WTC11 (cell line): ENCODE measurements around the gene PROCA1. TPM values are rescaled to one million over a fixed set of nuclear protein-coding genes. Genes with fewer than 3 reads are reported as not detected.

ENCODE experiments used
- ATAC-seq: fragments of 200-7000 bp; cut with Tn5 transposase; 2 replicates; pipeline ENCODE4 v1.10.0; 2021; ENCODE audit warnings: mild to moderate bottlenecking, moderate library complexity
- CTCF ChIA-PET: fragments of 300-600 bp; sonication (Branson Sonifier 250); formaldehyde crosslinking; loops from one replicate; lab custom pipeline; 2021; ENCODE audit warnings: antibody characterized with exemption; lab: Charles Lee
- POLR2A ChIA-PET: fragments of 350-600 bp; sonication (Branson Sonifier 250); formaldehyde crosslinking; loops from one replicate; lab custom pipeline; 2021; ENCODE audit warnings: antibody characterized with exemption; lab: Charles Lee
- DNase-seq: peaks from one replicate; pipeline ENCODE4 v3.0.0; 2021; ENCODE audit warnings: low spot score
- H3K27ac Mint-ChIP-seq: 2 replicates; pipeline ENCODE4 v1.8.0; 2021; ENCODE audit warnings: mixed read lengths
- H3K27me3 Mint-ChIP-seq: 2 replicates; pipeline ENCODE4 v1.8.0; 2021; ENCODE audit warnings: low read depth, mild to moderate bottlenecking, moderate library complexity, mixed read lengths
- H3K36me3 Mint-ChIP-seq: 2 replicates; pipeline ENCODE4 v1.8.0; 2021; ENCODE audit warnings: mixed read lengths
- H3K4me1 Mint-ChIP-seq: 2 replicates; pipeline ENCODE4 v1.8.0; 2022; ENCODE audit warnings: mixed read lengths
- H3K4me3 Mint-ChIP-seq: 2 replicates; pipeline ENCODE4 v1.8.0; 2021; ENCODE audit warnings: mild to moderate bottlenecking, moderate library complexity, mixed read lengths
- H3K9me3 Mint-ChIP-seq: 2 replicates; pipeline ENCODE4 v1.8.0; 2021; ENCODE audit warnings: mixed read lengths
- CREM ChIP-seq: sonication (generic); formaldehyde crosslinking; IDR thresholded peaks from 2 replicates; pipeline ENCODE4 v1.8.1; 2022; ENCODE audit warnings: mild to moderate bottlenecking, missing genetic modification reagents, moderate library complexity
- ELF4 ChIP-seq: sonication (generic); formaldehyde crosslinking; IDR thresholded peaks from 2 replicates; pipeline ENCODE4 v1.8.1; 2022; ENCODE audit warnings: low read depth, mild to moderate bottlenecking, moderate library complexity, missing genetic modification reagents
- FOXK1 ChIP-seq: sonication (generic); formaldehyde crosslinking; IDR thresholded peaks from 2 replicates; pipeline ENCODE4 v1.8.0; 2022; ENCODE audit warnings: mild to moderate bottlenecking, moderate library complexity, missing genetic modification reagents
- HMGA2 ChIP-seq: fragments of 250-450 bp; sonication (Bioruptor Pico); IDR thresholded peaks from 2 replicates; pipeline ENCODE4 v1.4.0; 2021; ENCODE audit warnings: mild to moderate bottlenecking, moderate library complexity
- JAZF1 ChIP-seq: fragments of 250-450 bp; sonication (Bioruptor Pico); IDR thresholded peaks from 2 replicates; pipeline ENCODE4 v1.9.0; 2021; ENCODE audit warnings: moderate library complexity, mild to moderate bottlenecking, inconsistent platforms
- NFE2L1 ChIP-seq: sonication (generic); formaldehyde crosslinking; IDR thresholded peaks from 2 replicates; pipeline ENCODE4 v1.8.1; 2023; ENCODE audit warnings: missing genetic modification reagents
- NR3C1 ChIP-seq: sonication (generic); formaldehyde crosslinking; conservative IDR thresholded peaks from 2 replicates; pipeline ENCODE4 v1.8.1; 2023; ENCODE audit warnings: low read depth, mild to moderate bottlenecking, missing genetic modification reagents
- RELA ChIP-seq: sonication (generic); formaldehyde crosslinking; IDR thresholded peaks from 2 replicates; pipeline ENCODE4 v1.8.1; 2022; ENCODE audit warnings: missing genetic modification reagents, mild to moderate bottlenecking, borderline replicate concordance
- RORB ChIP-seq: fragments of 250-450 bp; sonication (Bioruptor Pico); IDR thresholded peaks from 2 replicates; pipeline ENCODE4 v1.9.0; 2021; ENCODE audit warnings: mild to moderate bottlenecking
- TCF7 ChIP-seq: sonication (generic); formaldehyde crosslinking; IDR thresholded peaks from 2 replicates; pipeline ENCODE4 v1.8.0; 2022; ENCODE audit warnings: mild to moderate bottlenecking, low read depth, missing genetic modification reagents, moderate library complexity
- TEAD1 ChIP-seq: sonication (generic); formaldehyde crosslinking; IDR thresholded peaks from 2 replicates; pipeline ENCODE4 v1.8.0; 2022; ENCODE audit warnings: mild to moderate bottlenecking, missing genetic modification reagents
- TEAD4 ChIP-seq: sonication (generic); formaldehyde crosslinking; IDR thresholded peaks from 2 replicates; pipeline ENCODE4 v1.8.0; 2022; ENCODE audit warnings: mild to moderate bottlenecking, missing genetic modification reagents
- ZBTB21 ChIP-seq: sonication (generic); formaldehyde crosslinking; IDR thresholded peaks from 2 replicates; pipeline ENCODE4 v1.8.1; 2023; ENCODE audit warnings: mild to moderate bottlenecking, missing genetic modification reagents, borderline replicate concordance
- ZMAT4 ChIP-seq: fragments of 250-450 bp; sonication (Bioruptor Pico); IDR thresholded peaks from 2 replicates; pipeline ENCODE4 v1.9.0; 2021; ENCODE audit warnings: mild to moderate bottlenecking
- ZNF232 ChIP-seq: sonication (generic); formaldehyde crosslinking; IDR thresholded peaks from 2 replicates; pipeline ENCODE4 v1.8.0; 2022; ENCODE audit warnings: mild to moderate bottlenecking, missing genetic modification reagents
- ZNF396 ChIP-seq: fragments of 250-450 bp; sonication (Bioruptor Pico); IDR thresholded peaks from 2 replicates; pipeline ENCODE4 v1.8.0; 2021; ENCODE audit warnings: mild to moderate bottlenecking, moderate library complexity, borderline replicate concordance
- ZNF423 ChIP-seq: fragments of 250-450 bp; sonication (Bioruptor Pico); IDR thresholded peaks from 2 replicates; pipeline ENCODE4 v2.1.2; 2022; ENCODE audit warnings: mild to moderate bottlenecking, moderate library complexity
- ZNF532 ChIP-seq: fragments of 250-450 bp; sonication (Bioruptor Pico); IDR thresholded peaks from 2 replicates; pipeline ENCODE4 v1.9.0; 2021; ENCODE audit warnings: mild to moderate bottlenecking, borderline replicate concordance
- ZNF671 ChIP-seq: fragments of 250-450 bp; sonication (Bioruptor Pico); IDR thresholded peaks from 2 replicates; pipeline ENCODE4 v1.8.0; 2021; ENCODE audit warnings: mild to moderate bottlenecking
- total RNA-seq: library from RNA; stranded (reverse); gene quantifications from 3 replicates; pipeline ENCODE4 v1.2.3, GENCODE V29; 2021
- TF ChIP-seq, protein P1 (sequence below): sonication (generic); formaldehyde crosslinking; IDR thresholded peaks from 2 replicates; pipeline ENCODE4 v1.8.1; 2022; ENCODE audit warnings: missing genetic modification reagents, borderline replicate concordance
- TF ChIP-seq, protein P2 (sequence below): sonication (generic); formaldehyde crosslinking; IDR thresholded peaks from 2 replicates; pipeline ENCODE4 v1.8.0; 2022; ENCODE audit warnings: mild to moderate bottlenecking, missing genetic modification reagents
- TF ChIP-seq, protein P3 (sequence below): sonication (generic); formaldehyde crosslinking; IDR thresholded peaks from 2 replicates; pipeline ENCODE4 v1.8.0; 2022; ENCODE audit warnings: missing genetic modification reagents
- TF ChIP-seq, protein P4 (sequence below): sonication (generic); formaldehyde crosslinking; conservative IDR thresholded peaks from 2 replicates; pipeline ENCODE4 v1.8.1; 2023; ENCODE audit warnings: mild to moderate bottlenecking, low read depth, missing genetic modification reagents, moderate library complexity

PROCA1 gene
- total RNA-seq, 1 experiment from 2014 or later: 28.4 TPM

- no peaks in the 10 kb centered on the region for H3K9me3 Mint-ChIP-seq
- DNase-seq: no peak
- ATAC-seq: no peak
- POLR2A ChIA-PET: interaction anchor here (0.6 to 2.5 kb wide), 8 partner anchors 7 to 230 kb away, joined by 3 to 56 read pairs (median 11); partner anchors contain the start of genes NEK8, PHF12 and PROCA1
- H3K4me1 Mint-ChIP-seq: peaks cover 65% of the 10 kb centered on the region
- peak overlapping the region; percentile 100 for H3K4me3 Mint-ChIP-seq
- peak overlapping the region; percentile 100 for H3K27ac Mint-ChIP-seq
- H3K36me3 Mint-ChIP-seq: peaks cover 52% of the 10 kb centered on the region
- CTCF ChIA-PET: interaction anchor here (1.0 to 2.1 kb wide), 17 partner anchors 8 to 396 kb away, joined by 3 to 24 read pairs (median 5); partner anchors contain the start of genes BLTP2, FLOT2, NEK8 and PHF12
- H3K27me3 Mint-ChIP-seq: no peaks in the 10 kb centered on the region
- TF ChIP-seq TEAD4 (CRISPR knock-in tag): no peak
- TF ChIP-seq, protein P1, sequence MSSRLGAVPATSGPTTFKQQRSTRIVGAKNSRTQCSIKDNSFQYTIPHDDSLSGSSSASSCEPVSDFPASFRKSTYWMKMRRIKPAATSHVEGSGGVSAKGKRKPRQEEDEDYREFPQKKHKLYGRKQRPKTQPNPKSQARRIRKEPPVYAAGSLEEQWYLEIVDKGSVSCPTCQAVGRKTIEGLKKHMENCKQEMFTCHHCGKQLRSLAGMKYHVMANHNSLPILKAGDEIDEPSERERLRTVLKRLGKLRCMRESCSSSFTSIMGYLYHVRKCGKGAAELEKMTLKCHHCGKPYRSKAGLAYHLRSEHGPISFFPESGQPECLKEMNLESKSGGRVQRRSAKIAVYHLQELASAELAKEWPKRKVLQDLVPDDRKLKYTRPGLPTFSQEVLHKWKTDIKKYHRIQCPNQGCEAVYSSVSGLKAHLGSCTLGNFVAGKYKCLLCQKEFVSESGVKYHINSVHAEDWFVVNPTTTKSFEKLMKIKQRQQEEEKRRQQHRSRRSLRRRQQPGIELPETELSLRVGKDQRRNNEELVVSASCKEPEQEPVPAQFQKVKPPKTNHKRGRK (CRISPR knock-in tag): no peak
- no peak; the same call in 1 of the 2 replicates for TF ChIP-seq ZNF232
- TF ChIP-seq HMGA2 (CRISPR knock-in tag): no peak
- TF ChIP-seq NFE2L1 (CRISPR knock-in tag): no peak
- no peak for TF ChIP-seq RELA (CRISPR knock-in tag)
- TF ChIP-seq ZNF396 (CRISPR knock-in tag): no peak
- TF ChIP-seq CREM (CRISPR knock-in tag): no peak
- TF ChIP-seq, protein P2, sequence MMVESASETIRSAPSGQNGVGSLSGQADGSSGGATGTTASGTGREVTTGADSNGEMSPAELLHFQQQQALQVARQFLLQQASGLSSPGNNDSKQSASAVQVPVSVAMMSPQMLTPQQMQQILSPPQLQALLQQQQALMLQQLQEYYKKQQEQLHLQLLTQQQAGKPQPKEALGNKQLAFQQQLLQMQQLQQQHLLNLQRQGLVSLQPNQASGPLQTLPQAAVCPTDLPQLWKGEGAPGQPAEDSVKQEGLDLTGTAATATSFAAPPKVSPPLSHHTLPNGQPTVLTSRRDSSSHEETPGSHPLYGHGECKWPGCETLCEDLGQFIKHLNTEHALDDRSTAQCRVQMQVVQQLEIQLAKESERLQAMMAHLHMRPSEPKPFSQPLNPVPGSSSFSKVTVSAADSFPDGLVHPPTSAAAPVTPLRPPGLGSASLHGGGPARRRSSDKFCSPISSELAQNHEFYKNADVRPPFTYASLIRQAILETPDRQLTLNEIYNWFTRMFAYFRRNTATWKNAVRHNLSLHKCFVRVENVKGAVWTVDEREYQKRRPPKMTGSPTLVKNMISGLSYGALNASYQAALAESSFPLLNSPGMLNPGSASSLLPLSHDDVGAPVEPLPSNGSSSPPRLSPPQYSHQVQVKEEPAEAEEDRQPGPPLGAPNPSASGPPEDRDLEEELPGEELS: no peak
- TF ChIP-seq ZMAT4 (CRISPR knock-in tag): peak; percentile 47; the same call in 1 of the 2 replicates
- TF ChIP-seq TEAD1: no peak
- TF ChIP-seq, protein P3, sequence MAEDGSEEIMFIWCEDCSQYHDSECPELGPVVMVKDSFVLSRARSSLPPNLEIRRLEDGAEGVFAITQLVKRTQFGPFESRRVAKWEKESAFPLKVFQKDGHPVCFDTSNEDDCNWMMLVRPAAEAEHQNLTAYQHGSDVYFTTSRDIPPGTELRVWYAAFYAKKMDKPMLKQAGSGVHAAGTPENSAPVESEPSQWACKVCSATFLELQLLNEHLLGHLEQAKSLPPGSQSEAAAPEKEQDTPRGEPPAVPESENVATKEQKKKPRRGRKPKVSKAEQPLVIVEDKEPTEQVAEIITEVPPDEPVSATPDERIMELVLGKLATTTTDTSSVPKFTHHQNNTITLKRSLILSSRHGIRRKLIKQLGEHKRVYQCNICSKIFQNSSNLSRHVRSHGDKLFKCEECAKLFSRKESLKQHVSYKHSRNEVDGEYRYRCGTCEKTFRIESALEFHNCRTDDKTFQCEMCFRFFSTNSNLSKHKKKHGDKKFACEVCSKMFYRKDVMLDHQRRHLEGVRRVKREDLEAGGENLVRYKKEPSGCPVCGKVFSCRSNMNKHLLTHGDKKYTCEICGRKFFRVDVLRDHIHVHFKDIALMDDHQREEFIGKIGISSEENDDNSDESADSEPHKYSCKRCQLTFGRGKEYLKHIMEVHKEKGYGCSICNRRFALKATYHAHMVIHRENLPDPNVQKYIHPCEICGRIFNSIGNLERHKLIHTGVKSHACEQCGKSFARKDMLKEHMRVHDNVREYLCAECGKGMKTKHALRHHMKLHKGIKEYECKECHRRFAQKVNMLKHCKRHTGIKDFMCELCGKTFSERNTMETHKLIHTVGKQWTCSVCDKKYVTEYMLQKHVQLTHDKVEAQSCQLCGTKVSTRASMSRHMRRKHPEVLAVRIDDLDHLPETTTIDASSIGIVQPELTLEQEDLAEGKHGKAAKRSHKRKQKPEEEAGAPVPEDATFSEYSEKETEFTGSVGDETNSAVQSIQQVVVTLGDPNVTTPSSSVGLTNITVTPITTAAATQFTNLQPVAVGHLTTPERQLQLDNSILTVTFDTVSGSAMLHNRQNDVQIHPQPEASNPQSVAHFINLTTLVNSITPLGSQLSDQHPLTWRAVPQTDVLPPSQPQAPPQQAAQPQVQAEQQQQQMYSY (CRISPR knock-in tag): no peak
- TF ChIP-seq ZNF671: 0 out of 2 replicates have a peak, but pooled peaks have one; percentile 20
- no peak for TF ChIP-seq ZNF532 (CRISPR knock-in tag)
- no peak for TF ChIP-seq ZBTB21 (CRISPR knock-in tag)
- no peak for TF ChIP-seq JAZF1 (CRISPR knock-in tag)
- no peak for TF ChIP-seq ELF4 (CRISPR knock-in tag)
- no peak for TF ChIP-seq ZNF423 (CRISPR knock-in tag)
- TF ChIP-seq, protein P4, sequence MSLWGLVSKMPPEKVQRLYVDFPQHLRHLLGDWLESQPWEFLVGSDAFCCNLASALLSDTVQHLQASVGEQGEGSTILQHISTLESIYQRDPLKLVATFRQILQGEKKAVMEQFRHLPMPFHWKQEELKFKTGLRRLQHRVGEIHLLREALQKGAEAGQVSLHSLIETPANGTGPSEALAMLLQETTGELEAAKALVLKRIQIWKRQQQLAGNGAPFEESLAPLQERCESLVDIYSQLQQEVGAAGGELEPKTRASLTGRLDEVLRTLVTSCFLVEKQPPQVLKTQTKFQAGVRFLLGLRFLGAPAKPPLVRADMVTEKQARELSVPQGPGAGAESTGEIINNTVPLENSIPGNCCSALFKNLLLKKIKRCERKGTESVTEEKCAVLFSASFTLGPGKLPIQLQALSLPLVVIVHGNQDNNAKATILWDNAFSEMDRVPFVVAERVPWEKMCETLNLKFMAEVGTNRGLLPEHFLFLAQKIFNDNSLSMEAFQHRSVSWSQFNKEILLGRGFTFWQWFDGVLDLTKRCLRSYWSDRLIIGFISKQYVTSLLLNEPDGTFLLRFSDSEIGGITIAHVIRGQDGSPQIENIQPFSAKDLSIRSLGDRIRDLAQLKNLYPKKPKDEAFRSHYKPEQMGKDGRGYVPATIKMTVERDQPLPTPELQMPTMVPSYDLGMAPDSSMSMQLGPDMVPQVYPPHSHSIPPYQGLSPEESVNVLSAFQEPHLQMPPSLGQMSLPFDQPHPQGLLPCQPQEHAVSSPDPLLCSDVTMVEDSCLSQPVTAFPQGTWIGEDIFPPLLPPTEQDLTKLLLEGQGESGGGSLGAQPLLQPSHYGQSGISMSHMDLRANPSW (CRISPR knock-in tag): no peak
- no peak for TF ChIP-seq NR3C1 (CRISPR knock-in tag)
- no peak for TF ChIP-seq RORB (CRISPR knock-in tag)
- no peak for TF ChIP-seq FOXK1 (CRISPR knock-in tag)
- 0 out of 2 replicates have a peak, but pooled peaks have one; percentile 6 for TF ChIP-seq TCF7 (CRISPR knock-in tag)
Observed at GRCh38 chr17:28720247-28720996, 8.7 kb upstream of the PROCA1 start.
